Endothelial cell (in vitro differentiated cells): Measurements from ENCODE around the gene HCAR3. TPM values are rescaled to one million over a fixed set of nuclear protein-coding genes. Genes with fewer than 3 reads are reported as not detected.

Experiments used
- DNase-seq: peaks from one replicate; pipeline ENCODE4 v3.0.0; 2021; ENCODE audit warnings: low spot score
- H3K27ac Mint-ChIP-seq: one replicate; pipeline ENCODE4 v1.8.0; 2021; ENCODE audit warnings: mixed read lengths, inconsistent platforms; ENCODE audit not compliant: unreplicated experiment
- H3K27me3 Mint-ChIP-seq: one replicate; pipeline ENCODE4 v1.8.0; 2021; ENCODE audit warnings: mild to moderate bottlenecking, moderate library complexity, mixed read lengths, inconsistent platforms; ENCODE audit not compliant: unreplicated experiment
- H3K36me3 Mint-ChIP-seq: one replicate; pipeline ENCODE4 v1.8.0; 2021; ENCODE audit warnings: mild to moderate bottlenecking, low read depth, mixed read lengths, inconsistent platforms; ENCODE audit not compliant: unreplicated experiment
- H3K4me1 Mint-ChIP-seq: one replicate; pipeline ENCODE4 v1.8.0; 2021; ENCODE audit warnings: mild to moderate bottlenecking, mixed read lengths, inconsistent platforms; ENCODE audit not compliant: unreplicated experiment
- H3K4me3 Mint-ChIP-seq: one replicate; pipeline ENCODE4 v1.8.0; 2021; ENCODE audit warnings: mild to moderate bottlenecking, mixed read lengths, inconsistent platforms; ENCODE audit not compliant: unreplicated experiment
- H3K9me3 Mint-ChIP-seq: one replicate; pipeline ENCODE4 v1.8.0; 2021; ENCODE audit warnings: mixed read lengths, inconsistent platforms; ENCODE audit not compliant: unreplicated experiment
- total RNA-seq: library from RNA; stranded (reverse); fragmentation: NEBNext Ultra II Directional; extraction: Animal tissue kit (Norgen Biotek cat#: 25700); gene quantifications from one replicate; pipeline ENCODE4 v1.2.1, GENCODE V29; 2021; ENCODE audit not compliant: unreplicated experiment
- TF ChIP-seq, protein P1 (sequence below): fragments of 200-600 bp; sonication (generic); IDR thresholded peaks from one replicate; pipeline ENCODE4 v1.5.0; 2021; ENCODE audit warnings: antibody characterized with exemption; ENCODE audit not compliant: unreplicated experiment

HCAR3 gene
- total RNA-seq, 1 donor from 2014 or later = not detected

DNA sequence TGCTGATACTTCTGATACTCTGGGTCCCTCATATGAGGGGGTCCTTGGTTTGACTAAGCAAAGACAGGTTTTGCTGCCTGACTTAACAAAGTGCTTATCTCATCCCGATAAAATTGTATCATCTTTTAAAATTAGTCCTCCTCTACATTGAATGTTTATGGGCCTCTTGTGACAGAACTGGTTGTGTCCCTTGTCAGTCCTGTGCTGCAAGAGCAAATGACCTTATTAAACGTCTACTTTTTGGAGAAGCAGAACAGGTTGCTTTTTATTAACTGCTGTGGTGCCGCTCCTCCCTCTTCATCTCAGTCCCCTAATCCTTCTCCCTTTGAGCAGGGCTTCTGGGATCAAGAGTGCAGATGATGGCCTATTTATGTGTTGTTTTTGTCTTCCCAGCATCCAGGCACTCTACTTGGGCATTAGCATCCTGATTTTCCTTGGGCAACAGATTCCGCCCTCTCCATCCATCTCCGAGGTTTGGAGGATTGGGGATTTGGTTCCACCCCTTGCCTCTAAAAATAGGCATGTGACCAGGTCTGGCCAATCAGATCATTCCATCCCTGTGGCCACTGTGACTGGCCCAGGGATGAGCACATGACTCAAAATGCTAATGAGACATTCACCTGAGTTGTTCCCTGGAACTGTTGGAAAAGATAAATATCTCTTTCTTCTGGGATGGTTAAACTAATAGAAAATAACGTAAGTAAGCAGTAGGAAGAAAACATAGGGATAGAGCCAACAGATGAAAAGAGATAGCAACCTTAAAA lies 33.1 kb upstream of the HCAR3 start:
- H3K36me3 Mint-ChIP-seq = peaks cover 16% of the 10 kb centered on the region
- no peak for DNase-seq
- no peaks in the 10 kb centered on the region for H3K9me3 Mint-ChIP-seq
- H3K27me3 Mint-ChIP-seq = peaks cover 11% of the 10 kb centered on the region
- H3K27ac Mint-ChIP-seq = no peak overlapping the region
- peaks cover 33% of the 10 kb centered on the region for H3K4me1 Mint-ChIP-seq
- no peak overlapping the region for H3K4me3 Mint-ChIP-seq
- TF ChIP-seq, protein P1, sequence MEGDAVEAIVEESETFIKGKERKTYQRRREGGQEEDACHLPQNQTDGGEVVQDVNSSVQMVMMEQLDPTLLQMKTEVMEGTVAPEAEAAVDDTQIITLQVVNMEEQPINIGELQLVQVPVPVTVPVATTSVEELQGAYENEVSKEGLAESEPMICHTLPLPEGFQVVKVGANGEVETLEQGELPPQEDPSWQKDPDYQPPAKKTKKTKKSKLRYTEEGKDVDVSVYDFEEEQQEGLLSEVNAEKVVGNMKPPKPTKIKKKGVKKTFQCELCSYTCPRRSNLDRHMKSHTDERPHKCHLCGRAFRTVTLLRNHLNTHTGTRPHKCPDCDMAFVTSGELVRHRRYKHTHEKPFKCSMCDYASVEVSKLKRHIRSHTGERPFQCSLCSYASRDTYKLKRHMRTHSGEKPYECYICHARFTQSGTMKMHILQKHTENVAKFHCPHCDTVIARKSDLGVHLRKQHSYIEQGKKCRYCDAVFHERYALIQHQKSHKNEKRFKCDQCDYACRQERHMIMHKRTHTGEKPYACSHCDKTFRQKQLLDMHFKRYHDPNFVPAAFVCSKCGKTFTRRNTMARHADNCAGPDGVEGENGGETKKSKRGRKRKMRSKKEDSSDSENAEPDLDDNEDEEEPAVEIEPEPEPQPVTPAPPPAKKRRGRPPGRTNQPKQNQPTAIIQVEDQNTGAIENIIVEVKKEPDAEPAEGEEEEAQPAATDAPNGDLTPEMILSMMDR = no peak

DNA sequence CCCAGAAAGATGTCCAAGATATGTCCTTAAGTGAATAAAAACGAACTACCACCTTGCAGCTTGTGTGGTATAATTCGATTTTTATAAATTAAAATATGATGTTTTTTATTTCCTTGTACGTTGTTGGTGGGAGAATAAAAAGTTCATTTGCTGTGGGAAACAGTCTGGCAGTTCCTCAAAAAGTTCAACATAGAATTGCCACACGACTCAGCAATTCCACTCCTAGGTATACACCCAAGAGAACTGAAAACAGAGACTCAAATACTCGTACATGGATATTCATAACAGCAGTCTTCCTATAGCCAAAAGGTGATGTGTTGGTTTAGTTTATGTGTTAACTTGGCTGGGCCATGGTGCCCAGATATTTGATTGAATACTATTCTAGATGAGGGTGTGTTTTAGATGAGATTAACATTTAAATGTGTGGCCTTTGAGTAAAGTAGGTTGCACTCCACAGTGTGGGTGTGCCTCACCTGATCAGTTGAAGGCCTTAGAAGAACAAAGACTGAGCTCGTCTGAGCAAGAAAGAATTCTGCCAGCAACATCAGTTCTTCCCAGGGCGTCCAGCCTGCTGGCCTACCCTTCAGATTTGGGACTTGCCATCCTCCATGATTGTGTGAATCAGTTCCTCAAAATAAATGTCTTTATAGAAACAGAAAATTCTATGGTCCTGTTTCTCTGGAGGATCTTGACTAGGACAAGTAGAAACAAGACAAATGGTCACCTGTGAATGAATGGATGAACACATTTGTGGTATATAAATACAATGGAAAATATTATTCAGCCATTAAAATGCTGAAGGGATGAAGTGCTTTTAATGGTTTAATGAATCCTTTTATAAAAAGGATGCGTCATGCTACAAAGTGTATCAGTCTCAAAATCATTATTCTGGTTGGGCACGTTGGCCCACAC lies 30.9 kb upstream of the HCAR3 start:
- no peaks in the 10 kb centered on the region for H3K9me3 Mint-ChIP-seq
- no peaks in the 10 kb centered on the region for H3K36me3 Mint-ChIP-seq
- TF ChIP-seq, protein P1 = no peak

DNA sequence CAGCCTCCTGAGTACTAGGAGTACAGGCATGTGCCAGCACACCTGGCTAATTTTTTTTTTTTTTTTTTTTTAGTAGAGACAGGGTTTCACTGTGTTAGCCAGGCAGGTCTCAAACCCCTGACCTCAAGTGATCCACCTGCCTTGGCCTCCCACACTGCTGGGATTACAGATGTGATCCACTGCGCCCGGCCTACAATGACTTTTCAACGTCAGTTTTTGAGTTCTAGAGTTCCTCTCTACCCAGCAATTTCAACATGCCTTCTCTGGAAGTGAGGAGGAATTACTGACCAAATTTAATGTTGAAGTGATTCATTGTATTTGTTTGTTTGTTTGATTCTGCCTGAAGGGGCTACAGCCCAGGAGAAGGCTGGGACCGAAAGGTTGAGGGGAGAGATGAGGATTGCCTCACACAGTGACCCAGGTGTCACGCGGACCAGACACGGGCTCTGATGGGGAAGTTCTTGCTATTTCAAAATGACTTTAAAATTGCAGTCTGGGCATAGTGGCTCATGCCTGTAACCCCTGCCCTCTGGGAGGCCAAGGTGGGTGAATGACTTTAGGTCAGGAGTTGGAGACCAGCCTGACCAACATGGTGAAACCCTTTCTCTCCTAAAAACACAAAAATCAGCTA lies 27.4 kb upstream of the HCAR3 start:
- Mint-ChIP-seq H3K27me3 (no peaks in the 10 kb centered on the region), H3K36me3 (peaks cover 3% of the 10 kb centered on the region), H3K4me1 (no peaks in the 10 kb centered on the region), H3K4me3 (no peak overlapping the region), H3K27ac (no peak overlapping the region), H3K9me3 (no peaks in the 10 kb centered on the region)
- TF ChIP-seq, protein P1 = no peak
- DNase-seq = no peak

More for the DNA sequence above, 30.9 kb upstream of the HCAR3 start:
- Mint-ChIP-seq H3K4me1 (peaks cover 17% of the 10 kb centered on the region), H3K27me3 (peaks cover 4% of the 10 kb centered on the region), H3K27ac (no peak overlapping the region), H3K4me3 (no peak overlapping the region)
- DNase-seq = no peak

- peaks cover 3% of the 10 kb centered on the region for H3K36me3 Mint-ChIP-seq
- H3K27me3 Mint-ChIP-seq = no peaks in the 10 kb centered on the region
- no peaks in the 10 kb centered on the region for H3K4me1 Mint-ChIP-seq
- no peak for DNase-seq
- TF ChIP-seq, protein P1 = no peak
- H3K27ac Mint-ChIP-seq = no peak overlapping the region
- no peak overlapping the region for H3K4me3 Mint-ChIP-seq
- no peaks in the 10 kb centered on the region for H3K9me3 Mint-ChIP-seq
Measured at GRCh38 chr12:122740351-122740750, 23.7 kb upstream of the HCAR3 start.
